Activated CD4-positive, alpha-beta T cell treated with anti-CD3 and anti-CD28 coated beads for 48 hours (primary cell): ENCODE measurements around the gene PTPRA.

Experiments used
- DNase-seq: peaks from one replicate; pipeline ENCODE4 v3.0.0-alpha.2; 2020

Gene PTPRA

DNA sequence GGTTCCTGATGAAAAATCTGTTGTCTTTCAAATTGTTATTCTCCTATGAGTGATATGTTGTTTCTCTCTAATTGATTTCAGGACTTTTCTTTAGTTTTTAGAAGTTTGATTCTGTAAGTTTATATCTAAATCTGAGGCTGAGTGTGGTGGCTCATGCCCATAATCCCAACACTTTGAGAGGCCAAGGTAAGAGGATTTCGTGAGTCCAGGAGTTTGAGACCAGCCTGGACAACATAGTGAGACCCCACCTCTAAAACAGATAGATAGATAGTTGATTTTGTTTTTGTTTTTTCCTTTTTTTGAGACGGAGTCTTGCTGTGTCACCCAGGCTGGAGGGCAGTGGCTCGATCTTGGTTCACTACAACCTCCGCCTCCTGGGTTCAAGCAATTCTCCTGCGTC lies 64.6 kb downstream of the PTPRA start:
- no peak for DNase-seq

DNA sequence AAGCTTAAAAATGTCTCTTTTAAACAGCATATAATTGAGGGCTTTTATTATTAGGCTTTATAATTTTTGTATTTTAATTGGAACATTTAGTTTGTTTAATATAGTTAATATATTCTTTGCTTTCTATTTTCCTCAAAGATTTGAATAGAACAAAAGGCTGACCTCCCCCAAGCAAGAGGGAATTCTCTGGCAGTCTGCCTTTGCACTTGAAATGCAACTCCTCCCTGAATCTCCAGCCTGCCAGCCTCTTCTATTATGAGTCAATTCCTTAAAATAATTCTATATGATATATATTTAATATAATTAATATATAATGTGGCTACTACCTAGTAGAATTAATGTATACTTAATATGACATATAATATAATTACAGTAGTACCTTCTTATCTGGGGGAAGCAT lies 69.2 kb downstream of the PTPRA start:
- DNase-seq: no peak

DNA sequence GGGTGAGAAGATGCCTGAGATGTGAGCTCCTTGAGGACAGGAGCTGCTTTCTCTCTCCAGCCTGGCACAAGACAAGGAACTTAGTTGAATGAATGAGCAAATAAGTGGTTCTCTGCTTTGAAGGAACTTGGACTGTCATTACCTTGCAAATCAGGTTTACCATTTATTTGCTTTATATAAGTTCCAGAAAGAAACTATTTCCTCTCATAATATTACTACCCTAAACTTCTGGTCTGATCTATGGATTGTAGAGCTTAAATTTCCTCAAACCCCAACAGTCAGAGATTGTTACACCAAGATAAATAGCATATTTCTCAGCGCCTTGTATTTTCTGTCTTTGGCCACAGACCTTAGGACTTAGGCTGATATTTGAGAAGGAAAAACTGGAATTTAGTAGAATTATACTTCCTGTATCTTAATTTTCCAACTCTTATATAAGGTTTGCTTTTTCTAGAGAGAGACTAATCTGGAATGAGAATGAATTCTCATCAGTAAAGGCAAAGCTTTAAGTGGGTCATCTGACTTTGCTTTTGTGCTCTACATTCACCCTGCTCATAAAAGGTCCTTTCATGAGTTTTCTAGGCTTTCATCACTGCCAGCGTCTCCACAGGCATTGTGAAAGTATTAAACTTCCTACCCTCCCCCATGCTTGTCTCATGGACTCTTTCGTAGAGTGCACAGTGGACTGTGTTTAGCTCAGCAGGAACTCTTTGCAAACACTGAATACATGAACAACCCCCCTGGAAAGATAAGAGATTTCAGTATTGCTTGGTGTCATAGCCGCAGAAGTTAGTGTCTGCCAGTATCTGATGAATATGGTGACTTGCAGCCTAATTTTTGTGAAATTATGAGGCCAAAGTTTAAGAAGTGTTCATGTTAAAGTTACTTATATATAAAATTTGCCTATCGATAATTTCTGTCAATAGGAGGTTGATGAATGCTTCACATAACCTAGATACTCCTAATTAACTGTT lies 74.0 kb downstream of the PTPRA start:
- no peak for DNase-seq

DNA sequence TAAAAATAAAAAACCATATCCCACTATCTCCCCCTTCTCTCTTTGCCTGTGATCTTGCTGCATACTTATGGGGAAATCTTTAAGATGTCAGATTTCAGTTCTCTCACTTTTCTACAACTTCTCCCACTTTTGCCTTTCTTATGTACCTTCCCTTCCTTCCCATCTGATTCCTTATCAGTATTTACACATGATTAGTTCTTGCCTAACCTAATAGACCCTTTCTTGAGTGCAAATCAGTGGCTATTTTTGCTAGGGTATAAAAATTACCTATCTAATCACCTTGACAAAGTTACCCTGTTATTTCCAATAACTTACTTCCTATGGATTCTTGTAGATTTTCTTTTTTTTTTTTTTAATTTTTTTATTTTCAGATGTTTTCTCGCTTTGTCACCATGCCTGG lies 75.7 kb downstream of the PTPRA start:
- DNase-seq: no peak

DNA sequence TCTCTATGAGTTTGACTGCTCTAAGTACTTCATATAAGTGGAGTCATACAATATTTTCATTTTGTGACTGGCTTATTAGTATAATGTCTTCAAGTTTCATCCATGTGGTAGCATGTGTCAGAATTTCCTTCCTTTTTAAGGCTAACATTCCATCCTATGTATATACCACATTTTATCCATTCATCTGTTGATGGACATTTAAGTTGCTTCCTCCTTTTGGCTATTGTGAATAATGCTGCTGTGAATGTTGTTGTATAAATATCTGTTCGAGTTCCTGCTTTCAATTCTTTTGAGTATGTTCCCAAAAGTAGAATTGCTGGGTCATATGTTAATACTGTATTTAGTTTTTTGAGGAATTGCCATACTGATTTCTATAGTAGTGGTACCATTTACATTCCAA lies 79.5 kb downstream of the PTPRA start:
- DNase-seq: no peak

DNA sequence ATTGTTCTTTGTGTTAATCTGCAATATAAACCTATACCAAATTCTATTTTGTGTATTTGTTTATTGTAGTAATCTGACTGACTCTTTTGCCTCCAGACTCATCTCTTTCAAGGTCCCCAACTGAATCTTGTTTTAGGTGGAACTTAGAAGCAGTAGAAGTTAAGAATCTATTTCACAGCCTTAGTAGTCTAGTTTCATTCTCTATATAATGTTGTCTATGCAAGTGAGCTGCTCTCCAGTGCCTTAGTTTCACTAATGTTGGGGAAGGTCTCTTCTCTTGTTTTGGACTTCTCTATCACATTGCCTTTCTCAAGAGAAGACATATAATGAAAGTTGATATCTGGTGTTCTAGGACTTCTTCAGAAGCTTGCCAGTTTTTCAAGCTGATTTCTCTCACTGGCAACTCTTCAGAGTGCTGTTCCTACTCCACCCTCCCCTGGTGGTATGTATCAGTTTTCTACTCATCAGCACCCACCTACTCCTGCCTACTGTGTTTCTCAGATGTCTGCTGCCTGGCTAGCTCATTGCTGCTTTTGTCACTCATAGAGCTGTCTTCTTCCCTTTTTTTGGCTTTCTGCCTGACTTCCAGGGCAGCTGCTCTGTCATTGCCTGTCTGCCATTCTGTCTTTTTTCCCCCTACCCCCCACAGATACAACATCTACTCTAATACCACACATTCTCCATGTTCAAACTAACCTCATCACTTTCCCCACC lies 82.1 kb downstream of the PTPRA start:
- DNase-seq: peak; percentile 19

DNA sequence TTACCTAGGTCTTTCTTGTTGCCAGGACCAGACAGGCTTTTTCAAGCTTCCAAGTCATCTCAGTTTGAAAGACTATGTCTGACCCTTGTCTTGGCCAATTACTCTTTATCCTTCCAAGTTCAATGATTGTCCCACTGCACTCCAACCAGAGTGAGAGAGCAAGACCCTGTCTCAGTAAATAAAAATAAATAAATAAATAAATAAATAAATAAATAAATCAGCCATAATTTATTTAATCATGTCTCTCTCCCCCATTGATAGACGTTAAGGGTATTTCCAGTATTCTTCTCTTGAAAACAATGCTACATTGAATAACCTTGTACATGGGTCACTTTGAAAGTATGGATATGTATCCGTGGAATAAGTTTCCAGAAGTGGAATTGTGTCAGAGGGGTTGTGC lies 83.2 kb downstream of the PTPRA start:
- no peak for DNase-seq

DNA sequence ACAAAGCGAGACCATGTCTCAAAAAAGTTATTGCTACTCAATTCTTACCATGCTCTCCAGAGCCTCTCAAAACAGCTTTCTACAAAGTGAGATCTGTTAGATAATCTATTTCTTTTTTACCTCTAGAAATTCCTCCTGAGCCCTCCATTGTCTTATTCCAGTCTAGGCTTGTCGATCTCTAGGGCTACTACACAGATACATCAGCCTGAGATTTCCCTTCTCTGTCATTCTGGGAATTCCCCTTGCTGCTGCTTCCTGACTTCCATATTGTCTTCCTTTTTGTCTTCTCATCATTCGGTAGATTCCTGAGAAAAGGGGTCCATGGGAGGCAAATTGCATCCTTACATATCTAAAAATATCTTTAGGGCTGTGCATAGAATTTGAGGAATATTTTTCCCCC lies 94.6 kb downstream of the PTPRA start:
- no peak for DNase-seq

DNA sequence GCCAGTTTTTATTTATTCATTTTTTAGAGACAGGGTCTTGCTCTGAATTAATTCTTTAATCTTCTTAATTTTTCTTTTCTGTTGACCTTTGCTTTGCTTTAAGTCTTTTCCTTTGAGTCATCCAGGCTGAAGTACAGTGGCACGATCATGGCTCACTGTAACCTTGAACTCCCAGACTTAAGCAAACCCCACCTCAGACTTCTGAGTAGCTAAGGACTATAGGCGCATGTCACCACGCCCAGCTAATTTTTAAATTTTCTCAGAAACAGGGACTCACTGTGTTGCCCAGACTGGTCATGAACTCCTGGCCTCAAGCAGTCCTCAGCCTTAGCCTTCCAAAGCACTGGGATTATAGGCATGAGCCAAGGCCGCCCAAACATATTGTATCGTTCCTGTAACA lies 98.8 kb downstream of the PTPRA start:
- DNase-seq: no peak

DNA sequence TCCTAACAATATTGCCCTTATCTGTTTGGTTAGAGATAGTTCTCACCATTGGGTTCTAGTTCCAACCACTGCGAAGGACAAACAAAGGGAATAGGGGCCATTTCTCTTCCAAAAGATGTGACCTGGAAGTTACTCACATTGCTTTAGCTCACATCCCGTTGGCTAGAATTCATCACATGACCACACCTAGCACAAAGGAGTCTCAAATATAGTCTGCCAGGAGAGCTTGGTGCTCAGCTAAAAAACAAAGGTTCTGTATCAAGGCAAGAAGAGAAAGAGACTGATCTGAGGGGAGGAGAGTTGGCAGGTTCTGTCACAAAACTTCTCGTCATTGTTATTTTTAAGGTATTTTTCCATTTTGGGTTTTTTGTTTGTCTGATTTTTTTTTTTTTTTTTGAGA lies 100.3 kb downstream of the PTPRA start:
- no peak for DNase-seq

DNA sequence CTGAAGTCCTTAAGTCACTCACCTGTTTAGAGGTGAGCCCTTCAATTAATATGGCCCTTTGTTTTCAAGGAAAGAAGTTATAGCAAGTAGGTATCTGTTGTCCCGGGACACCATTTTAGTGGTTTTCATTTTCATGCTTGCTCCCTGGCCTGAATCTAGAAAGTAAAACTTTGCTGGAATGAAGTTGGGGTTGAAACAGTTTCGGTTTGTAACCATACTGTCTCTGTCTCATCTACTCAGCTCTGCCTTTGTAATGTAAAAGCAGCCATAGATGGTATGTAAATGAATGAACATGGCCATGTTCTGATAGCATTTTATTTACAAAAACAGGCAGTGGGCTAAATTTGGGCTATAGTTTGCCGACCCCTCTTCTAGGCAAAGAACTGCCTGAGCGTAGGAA lies 105.2 kb downstream of the PTPRA start:
- no peak for DNase-seq

DNA sequence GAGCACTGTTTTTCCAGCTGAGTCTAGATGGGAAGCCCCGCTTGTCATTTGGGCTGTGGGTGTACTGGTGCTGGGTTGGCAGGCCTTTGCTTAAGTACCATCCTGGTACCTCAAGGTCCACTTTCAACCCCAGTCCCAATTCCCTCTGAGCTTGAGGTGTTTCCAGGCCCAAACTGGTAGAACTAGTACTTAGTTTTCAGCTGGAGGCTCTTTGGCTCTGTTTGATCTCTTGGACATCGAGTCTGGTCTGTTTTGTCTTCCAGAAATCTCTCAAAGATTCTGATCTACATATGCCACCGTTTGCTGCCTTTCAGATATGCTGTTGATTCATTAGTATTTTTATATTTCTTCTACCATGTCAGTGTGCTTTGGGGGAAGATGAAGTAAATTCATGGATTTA lies 108.4 kb downstream of the PTPRA start:
- no peak for DNase-seq

DNA sequence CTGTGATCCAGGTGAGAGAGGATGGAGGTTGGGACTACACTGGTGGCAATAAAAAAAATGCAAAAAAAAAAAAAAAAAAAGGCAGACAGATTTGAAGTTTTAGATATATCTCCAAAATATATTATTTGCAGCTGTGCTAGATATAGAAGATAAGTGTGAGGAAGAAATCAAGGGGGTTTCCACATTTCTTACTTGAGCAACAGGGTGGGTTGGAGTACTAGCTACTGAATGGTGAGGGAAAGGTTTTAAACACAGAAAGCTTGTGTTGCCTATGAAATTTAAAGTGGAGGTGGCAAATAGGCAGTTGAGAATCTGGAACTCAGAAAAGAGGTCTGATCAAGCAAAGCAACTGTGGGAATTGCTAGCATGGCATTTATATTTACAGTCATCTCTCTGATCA lies 110.2 kb downstream of the PTPRA start:
- DNase-seq: no peak

DNA sequence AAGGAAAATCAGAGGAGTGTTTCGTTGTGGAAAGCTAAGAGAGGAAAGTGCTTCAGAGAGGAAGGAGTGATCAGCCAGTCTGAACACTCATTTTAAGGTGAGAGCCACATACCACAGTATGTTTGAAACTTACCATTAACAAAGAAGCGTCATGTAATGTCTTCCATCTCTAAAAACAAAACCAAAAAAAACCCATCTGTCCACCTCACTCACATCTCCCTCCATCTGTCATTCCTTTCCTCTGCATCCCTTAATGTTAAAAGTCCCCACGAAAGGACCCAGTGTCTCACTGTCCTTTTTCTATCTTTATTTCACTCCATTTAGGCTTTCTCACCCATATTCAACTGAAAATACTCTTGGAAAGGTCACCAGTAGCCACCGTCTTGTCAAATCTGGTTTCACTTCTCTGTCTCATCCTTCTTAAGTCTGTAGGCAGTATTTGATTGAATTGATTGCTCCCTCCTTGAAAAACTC lies 110.8 kb downstream of the PTPRA start:
- no peak for DNase-seq

DNA sequence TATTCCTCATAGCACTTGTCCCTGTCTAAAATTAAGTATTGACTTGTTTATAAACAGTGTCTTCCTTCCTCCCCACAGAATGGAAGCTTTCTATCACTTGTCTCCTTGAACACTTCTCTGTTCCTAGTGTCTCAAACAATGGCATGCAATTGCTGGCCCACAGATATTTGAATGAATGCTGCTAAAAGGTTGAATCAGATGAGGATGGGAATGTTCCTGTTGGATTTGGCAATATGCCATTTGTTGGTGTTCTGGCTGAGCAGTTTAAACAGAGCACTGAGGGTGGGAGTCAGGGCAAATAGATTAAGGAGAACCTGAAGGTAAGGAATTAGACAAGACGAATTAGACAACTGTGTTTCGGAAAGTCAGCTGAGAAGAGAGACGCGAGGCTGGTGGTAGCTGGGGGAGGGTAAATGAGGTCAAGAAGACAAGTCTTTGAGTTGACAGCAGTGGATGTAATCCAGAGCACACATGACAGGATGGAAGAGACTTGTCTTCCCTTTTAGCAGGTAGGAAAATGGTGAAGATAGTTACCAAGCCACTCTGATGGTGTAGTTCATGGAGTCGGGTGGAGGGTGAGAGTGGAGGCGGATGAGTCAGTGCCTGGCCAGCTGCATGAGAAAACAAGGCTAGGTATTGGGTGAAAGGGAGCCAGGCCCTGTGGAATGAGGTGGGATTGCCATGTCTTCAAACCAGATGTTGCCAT lies 111.8 kb downstream of the PTPRA start:
- DNase-seq: peak; percentile 71

DNA sequence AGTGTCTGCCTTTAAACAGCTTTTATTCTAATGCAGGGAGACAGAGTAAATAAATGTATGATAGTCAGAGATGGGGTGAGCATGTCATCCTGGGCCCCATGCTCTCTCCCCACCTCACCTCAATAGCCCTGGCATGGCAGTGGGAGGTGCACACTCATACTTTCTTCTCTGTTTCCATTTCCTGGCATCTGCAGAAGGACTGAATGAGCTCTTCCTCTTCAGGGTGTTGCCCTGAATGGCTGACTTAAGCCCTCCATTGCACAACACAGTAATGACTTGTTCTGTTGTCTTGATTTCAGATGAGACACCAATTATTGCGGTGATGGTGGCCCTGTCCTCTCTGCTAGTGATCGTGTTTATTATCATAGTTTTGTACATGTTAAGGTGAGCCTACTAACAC lies 113.2 kb downstream of the PTPRA start:
- DNase-seq: peak; percentile 85

DNA sequence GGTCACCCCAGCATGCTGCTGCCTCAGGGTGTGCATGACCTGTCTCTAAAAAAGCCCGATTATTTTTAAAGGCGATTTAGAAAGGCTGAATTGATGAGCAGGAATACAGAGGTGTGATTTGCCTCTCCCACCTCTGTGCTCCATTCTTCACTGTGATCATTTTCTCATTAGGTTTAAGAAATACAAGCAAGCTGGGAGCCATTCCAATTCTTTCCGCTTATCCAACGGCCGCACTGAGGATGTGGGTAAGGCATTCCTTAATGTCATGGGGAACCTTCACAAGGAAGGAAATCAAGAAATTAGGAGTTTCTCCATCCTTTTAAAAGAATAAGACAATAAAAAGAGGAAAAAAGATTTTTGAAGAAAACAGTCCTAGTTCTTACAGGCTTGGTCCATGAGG lies 114.6 kb downstream of the PTPRA start:
- no peak for DNase-seq

DNA sequence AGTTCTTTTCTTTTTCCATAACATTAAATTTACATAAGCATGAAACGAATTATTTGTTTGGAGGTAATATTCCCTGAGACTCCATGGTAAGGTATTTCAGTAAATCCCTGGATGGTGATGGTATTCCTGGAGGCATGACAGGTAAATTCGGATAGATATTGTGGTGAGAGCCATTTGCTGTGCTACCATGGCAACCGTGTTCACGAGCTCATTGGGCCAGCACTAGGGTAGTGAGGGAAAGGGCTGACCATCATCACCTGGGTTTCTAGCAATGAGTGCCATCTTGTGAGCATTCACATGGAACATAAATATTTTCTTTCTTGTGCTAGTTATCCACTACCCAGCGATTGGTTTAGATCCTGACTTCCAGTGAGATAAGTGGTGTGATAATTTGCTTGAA lies 118.3 kb downstream of the PTPRA start:
- DNase-seq: no peak

DNA sequence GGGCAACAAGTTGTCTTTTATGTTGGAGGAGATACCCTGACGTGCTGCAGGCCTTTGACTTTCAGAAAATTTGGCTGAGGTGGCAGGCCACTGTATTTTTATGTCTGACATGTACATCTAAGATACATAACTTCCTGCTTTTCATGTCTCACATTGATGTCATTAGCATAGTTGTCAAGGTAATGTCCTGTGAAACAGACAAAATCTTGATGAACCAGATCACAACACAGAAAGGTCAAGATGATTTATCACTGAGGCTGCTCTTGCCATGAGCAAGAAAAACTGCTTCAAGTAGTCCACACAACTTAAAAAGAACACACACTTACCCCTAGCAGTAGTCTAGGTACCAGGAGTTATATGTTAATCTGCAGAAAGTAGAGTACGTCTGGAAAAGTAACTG lies 120.0 kb downstream of the PTPRA start:
- DNase-seq: no peak

DNA sequence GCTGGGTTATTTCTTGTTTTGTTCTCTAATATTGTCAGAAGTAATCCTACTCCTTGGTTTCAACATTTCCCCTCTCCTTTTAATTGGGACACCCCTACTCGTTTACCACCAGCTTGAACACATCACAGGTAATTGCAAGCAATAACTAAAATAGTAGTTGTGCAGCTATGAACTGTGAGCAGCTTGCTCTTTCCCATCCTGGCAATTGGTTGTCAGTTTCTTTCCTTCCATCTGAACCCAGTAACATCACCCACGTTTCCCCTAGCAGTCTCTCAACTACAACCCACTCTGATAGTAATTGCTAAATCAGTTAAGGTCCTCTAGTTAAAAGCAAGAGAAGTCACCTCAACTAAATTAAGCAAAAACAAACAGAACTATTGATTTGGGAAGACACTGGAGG lies 122.5 kb downstream of the PTPRA start:
- DNase-seq: no peak

DNA sequence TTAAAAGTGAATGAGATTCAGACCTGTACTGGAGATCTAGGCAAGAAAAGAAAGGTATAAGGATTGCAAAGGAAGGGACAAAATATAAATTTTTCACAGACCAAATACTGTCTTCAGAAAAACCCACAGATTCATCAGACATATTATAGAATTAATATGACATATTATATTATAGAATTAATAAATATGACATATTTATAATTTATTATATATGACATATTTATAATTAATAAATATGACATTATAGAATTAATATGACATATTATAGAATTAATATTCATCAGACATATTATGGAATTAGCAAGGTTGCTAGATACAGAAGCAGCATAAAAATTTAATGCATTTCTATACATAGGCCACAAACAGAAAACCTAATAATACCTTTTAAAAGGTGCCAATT lies 125.4 kb downstream of the PTPRA start:
- no peak for DNase-seq

DNA sequence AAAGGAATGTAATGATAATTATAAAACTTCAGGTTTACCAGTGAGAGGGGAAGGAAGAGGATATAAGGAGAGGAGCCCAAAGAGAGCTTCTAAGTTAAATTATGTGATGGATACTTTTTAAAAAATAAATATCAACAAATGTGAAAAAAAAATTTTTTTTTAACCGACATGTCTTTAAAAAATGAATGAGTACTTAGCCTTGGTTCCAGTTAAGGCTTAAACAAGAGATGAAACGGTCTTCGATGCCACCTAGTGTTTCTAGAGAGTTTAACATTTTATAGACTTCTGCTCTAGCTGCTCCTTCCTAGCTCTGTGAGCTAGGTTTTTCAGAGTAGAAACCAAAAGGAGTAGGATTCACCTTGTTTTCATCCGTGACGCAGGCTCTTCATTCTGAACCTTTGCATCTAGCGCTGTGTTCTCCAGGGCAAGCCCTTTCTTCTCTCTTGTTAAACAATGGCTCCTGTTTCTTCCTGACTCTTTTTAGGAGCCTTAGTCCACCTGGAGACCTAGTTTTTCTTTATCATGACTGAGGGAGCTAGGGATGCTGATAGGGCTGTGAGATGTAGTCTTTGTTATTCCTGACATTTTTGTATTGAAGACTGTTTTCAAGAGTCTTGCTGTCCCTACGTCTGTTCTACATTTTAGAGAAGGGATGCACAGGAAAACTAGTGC lies 127.7 kb downstream of the PTPRA start:
- no peak for DNase-seq

DNA sequence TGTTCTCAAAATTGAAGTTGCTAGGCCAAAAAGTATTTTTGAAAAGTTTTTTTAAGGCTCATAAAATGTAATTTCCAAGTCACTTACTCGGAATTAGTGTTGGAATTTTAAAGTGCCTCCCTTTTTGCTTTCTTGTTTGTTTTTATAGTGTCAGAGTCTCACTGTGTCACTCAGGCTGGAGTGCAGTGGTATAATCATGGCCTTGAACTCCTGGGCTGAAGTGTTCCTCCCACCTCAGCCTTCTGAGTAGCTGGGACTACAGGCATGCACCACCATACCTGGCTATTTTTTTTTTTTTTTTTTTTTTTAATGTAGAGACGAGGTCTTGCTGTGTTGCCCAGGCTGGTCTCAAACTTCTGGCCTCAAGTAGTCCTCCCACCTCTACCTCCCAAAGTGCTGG lies 130.1 kb downstream of the PTPRA start:
- no peak for DNase-seq
